Transverse colon (tissue), 4 donors: ENCODE measurements around the gene B4GALNT3. TPM values are rescaled to one million over a fixed set of nuclear protein-coding genes. Genes with fewer than 3 reads are reported as not detected.

Experiments
- DNase-seq: peaks from one replicate; pipeline ENCODE4 v3.0.0-alpha.2; 2019
- H3K27ac ChIP-seq, 4 donors: fragments of 200-600 bp; sonication (generic); 2 replicates each; pipeline ENCODE4 v1.5.1; 2016 to 2018; ENCODE audit warnings: inconsistent platforms in 4 of 4
- H3K27me3 ChIP-seq: fragments of 200-600 bp; sonication (generic); 2 replicates; pipeline ENCODE4 v1.5.1; 2017; ENCODE audit warnings: inconsistent platforms
- H3K36me3 ChIP-seq, 4 donors: fragments of 200-600 bp; sonication (generic); 2 replicates each; pipeline ENCODE4 v1.5.1; 2017 to 2019; ENCODE audit warnings: inconsistent platforms in 4 of 4
- H3K4me1 ChIP-seq, 4 donors: fragments of 200-600 bp; sonication (generic); 2 replicates each; pipeline ENCODE4 v1.5.1; 2017 to 2020; ENCODE audit warnings: inconsistent platforms in 4 of 4
- H3K4me3 ChIP-seq, 4 donors: fragments of 200-600 bp; sonication (generic); 1 replicate in 1 of 4; 2 replicates in 3 of 4; pipeline versions ENCODE4 v1.5.1 to v1.6.1; 2017 to 2019; ENCODE audit warnings: inconsistent platforms in 4 of 4
- H3K9me3 ChIP-seq, 2 donors: fragments of 200-600 bp; sonication (generic); 2 replicates each; pipeline ENCODE4 v1.5.1; 2017 to 2019; ENCODE audit warnings: inconsistent platforms in 2 of 2
- CTCF ChIP-seq, 5 experiments: fragments of 200-600 bp in 3 of 5; fragments of 450-650 bp in 2 of 5; sonication (generic) in 3 of 5; IDR thresholded peaks; 1 replicate in 2 of 5; 2 replicates in 3 of 5; pipeline ENCODE4 v1.5.1; 2016 to 2017; ENCODE audit warnings: antibody characterized with exemption in 5 of 5, inconsistent platforms in 3 of 5, mild to moderate bottlenecking in 2 of 5, moderate library complexity in 1 of 5
- EP300 ChIP-seq: sonication (generic); formaldehyde crosslinking; IDR thresholded peaks from one replicate; pipeline ENCODE4 v1.6.1; 2017; ENCODE audit warnings: antibody characterized with exemption, low read depth
- POLR2A ChIP-seq: fragments of 450-650 bp; IDR thresholded peaks from one replicate; pipeline ENCODE4 v1.6.1; 2016; ENCODE audit warnings: antibody characterized with exemption, mild to moderate bottlenecking, moderate library complexity
- POLR2AphosphoS5 ChIP-seq, 3 donors: sonication (generic); formaldehyde crosslinking; IDR thresholded peaks; one replicate each; pipeline ENCODE4 v1.6.1; 2016; ENCODE audit warnings: antibody characterized with exemption in 3 of 3
- WGBS, 2 donors: methylation state at CpG; one replicate each; pipeline ENCODE4 v1.1.5; 2018; ENCODE audit warnings: low coverage in 1 of 2; 5-methylcytosine and 5-hydroxymethylcytosine counted together
- in situ Hi-C, 4 donors: fragments of 200-750 bp; cut with MboI; loops; one replicate each; pipeline versions ENCODE4 v1.15.0 to v1.15.1; 2017; ENCODE audit warnings: low sequenced_read_pairs in 3 of 4, low pct_ligation_motif_present in 1 of 4, low pct_unique_long_range_greater_than_20kb in 1 of 4
- intact Hi-C: fragments of 100-400 bp; cut with DNase I; formaldehyde crosslinking; loops from one replicate; pipeline ENCODE4 v1.15.1; 2023; ENCODE audit warnings: low total_unique reads
- total RNA-seq, 4 donors: library from RNA; depleted of rRNA; stranded (reverse); fragments of >200 nt; gene quantifications; one replicate each; pipeline ENCODE4 v1.1.0, GENCODE V29; 2016

B4GALNT3 gene
- total RNA-seq, 4 donors from 2014 or later: 49.8 to 166 (median 93.4) TPM

DNA sequence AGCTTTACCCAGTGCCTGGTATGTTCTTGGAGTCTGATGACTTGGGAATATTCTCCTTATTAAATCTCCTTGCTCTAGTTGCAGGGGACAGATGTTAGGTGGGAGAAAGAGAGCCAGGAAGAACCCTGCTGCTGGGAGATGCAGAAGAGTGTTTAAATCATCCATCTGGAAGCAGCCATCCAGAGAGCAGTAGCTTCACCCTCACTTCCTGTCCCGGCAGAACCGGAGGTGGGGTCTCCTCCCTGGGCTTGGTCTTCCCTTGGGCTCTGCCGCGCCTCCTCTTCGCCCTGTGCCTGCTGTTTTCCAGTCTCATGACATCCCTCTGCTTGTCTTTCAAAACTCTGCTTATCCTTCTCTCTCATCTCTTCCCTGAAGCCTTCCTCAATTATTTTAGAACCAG is 15.5 kb downstream of the B4GALNT3 start:
- no peaks in the 10 kb centered on the region for H3K4me1 ChIP-seq
- H3K9me3 ChIP-seq: no peaks in the 10 kb centered on the region
- 50 to 54% methylated on average over 1 to 5 of the region's 5 CpGs for WGBS, 2 donors
- no peaks in the 10 kb centered on the region for H3K36me3 ChIP-seq
- no peaks in the 10 kb centered on the region for H3K27me3 ChIP-seq
- H3K4me3 ChIP-seq: no peak overlapping the region
- in situ Hi-C loops (no loop called here), intact Hi-C loops (no loop called here)
- no peak for DNase-seq
- no peak overlapping the region for H3K27ac ChIP-seq
- TF ChIP-seq POLR2AphosphoS5 (IDR thresholded peaks at IDR 0.05): no peak
- no peak for TF ChIP-seq EP300
- no peak for TF ChIP-seq POLR2A
- TF ChIP-seq CTCF (IDR thresholded peaks at IDR 0.05): no peak

GRCh38 chr12:479161-479560 is 19.4 kb downstream of the B4GALNT3 start:
- Histone ChIP-seq H3K9me3 (no peaks in the 10 kb centered on the region), H3K27ac (no peak overlapping the region), H3K27me3 (no peaks in the 10 kb centered on the region), H3K4me1 (peaks cover 0 to 6% (median 1%) of the 10 kb centered on the region in 4 donors), H3K4me3 (no peak overlapping the region), H3K36me3 (no peaks in the 10 kb centered on the region)
- intact Hi-C loops: no loop called here
- no peak for DNase-seq
- TF ChIP-seq POLR2A (no peak), POLR2AphosphoS5 (IDR thresholded peaks at IDR 0.05) (no peak), EP300 (no peak), CTCF (IDR thresholded peaks at IDR 0.05) (no peak)
- WGBS, 2 donors: 90% methylated on average over 4 of the region's 4 CpGs; no CpG with 5 or more reads in 1 of the 2 donors
- in situ Hi-C loops: no loop called here

- no peak overlapping the region for H3K4me3 ChIP-seq
- no peaks in the 10 kb centered on the region for H3K9me3 ChIP-seq
- WGBS, 2 donors: 74% methylated on average over 11 of the region's 13 CpGs; no CpG with 5 or more reads in 1 of the 2 donors
- H3K4me1 ChIP-seq: peaks cover 0 to 6% (median 1%) of the 10 kb centered on the region in 4 donors
- H3K36me3 ChIP-seq: no peaks in the 10 kb centered on the region
- in situ Hi-C loops (no loop called here), intact Hi-C loops (no loop called here)
- H3K27ac ChIP-seq: no peak overlapping the region
- TF ChIP-seq POLR2AphosphoS5 (IDR thresholded peaks at IDR 0.05) (no peak), EP300 (no peak), POLR2A (no peak), CTCF (IDR thresholded peaks at IDR 0.05) (no peak)
- DNase-seq: no peak
- H3K27me3 ChIP-seq: no peaks in the 10 kb centered on the region
Observed at GRCh38 chr12:480831-481816, 21.4 kb downstream of the B4GALNT3 start.

DNA sequence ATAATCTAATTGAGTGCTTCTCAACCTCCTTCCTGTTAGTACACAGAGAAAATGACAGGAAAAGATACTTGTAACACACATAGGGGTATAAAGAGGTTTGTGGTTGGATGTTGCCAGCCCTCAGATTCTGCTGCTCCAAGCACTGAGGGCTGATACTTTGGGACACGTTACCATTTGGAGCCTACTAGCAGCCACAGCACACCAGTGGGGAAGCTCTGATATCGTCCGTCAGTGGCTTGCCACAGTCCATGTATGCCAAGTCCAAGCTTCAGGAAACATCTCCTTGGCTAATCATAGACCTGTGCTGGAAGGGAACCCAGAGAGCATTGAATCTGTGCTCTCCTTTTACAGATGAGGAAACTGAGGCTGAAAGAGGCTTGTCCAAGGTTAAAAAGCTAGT is 22.3 kb downstream of the B4GALNT3 start:
- H3K36me3 ChIP-seq: no peaks in the 10 kb centered on the region
- no peaks in the 10 kb centered on the region for H3K27me3 ChIP-seq
- no peaks in the 10 kb centered on the region for H3K9me3 ChIP-seq
- no peak overlapping the region for H3K4me3 ChIP-seq
- WGBS, 2 donors: 90% methylated on average over 3 of the region's 3 CpGs; no CpG with 5 or more reads in 1 of the 2 donors
- TF ChIP-seq POLR2AphosphoS5 (IDR thresholded peaks at IDR 0.05) (no peak), POLR2A (no peak), CTCF (IDR thresholded peaks at IDR 0.05) (no peak), EP300 (no peak)
- in situ Hi-C loops: no loop called here
- peaks cover 0 to 6% (median 1%) of the 10 kb centered on the region in 4 donors for H3K4me1 ChIP-seq
- no peak overlapping the region for H3K27ac ChIP-seq
- intact Hi-C loops: no loop called here
- no peak for DNase-seq
